GM12872 (cell line): ENCODE results near the gene SLC5A11.

Source experiments
- CTCF ChIP-seq: IDR thresholded peaks from 3 replicates; pipeline ENCODE4 v1.5.1; 2011; ENCODE audit warnings: low read depth, mild to moderate bottlenecking, low read length, moderate library complexity; ENCODE audit not compliant: insufficient read depth

SLC5A11 gene

GRCh38 chr16:24917236-24917635 lies 71.5 kb downstream of the SLC5A11 start:
- TF ChIP-seq CTCF, result no peak

- TF ChIP-seq CTCF, result no peak
These were observed 72.1 kb downstream of the SLC5A11 start for GRCh38 chr16:24917891-24918290.

- no peak for TF ChIP-seq CTCF
These were observed 72.9 kb downstream of the SLC5A11 start for GRCh38 chr16:24918641-24919040.

- TF ChIP-seq CTCF, result no peak
These were observed 73.8 kb downstream of the SLC5A11 start for GRCh38 chr16:24919536-24919935.

- no peak for TF ChIP-seq CTCF
These were observed 74.8 kb downstream of the SLC5A11 start for GRCh38 chr16:24920568-24920967.

GRCh38 chr16:24921229-24921628 lies 75.5 kb downstream of the SLC5A11 start:
- TF ChIP-seq CTCF, result no peak

GRCh38 chr16:24925163-24925562 lies 79.4 kb downstream of the SLC5A11 start:
- TF ChIP-seq CTCF, result no peak

- TF ChIP-seq CTCF, result no peak
These were observed 83.6 kb downstream of the SLC5A11 start for GRCh38 chr16:24929409-24929808.
